Measurements from ENCODE around the gene PPFIA2. TPM values are rescaled to one million over a fixed set of nuclear protein-coding genes. Genes with fewer than 3 reads are reported as not detected.

The PPFIA2 gene
- total and polyA plus RNA-seq, 9 of the 15 experiments (the other 6 are each of a cell fraction or from before 2014, with no cell fraction given), result not detected

GRCh38 chr12:81245458-81245857, 513.7 kb downstream of the PPFIA2 start:
- WGBS (ENCODE audit: insufficient coverage, low coverage, missing lambda C conversion rate), result 3% methylated on average over 2 of the region's 2 CpGs
- Histone ChIP-seq H3K4me3 (no peak overlapping the region), H3K9me3 (replicated peaks; ENCODE audit: control insufficient read depth, insufficient read depth, low read depth, low read length) (no peaks in the 10 kb centered on the region), H4K20me1 (replicated peaks; ENCODE audit: control insufficient read depth, insufficient read depth, low read length) (no peaks in the 10 kb centered on the region), H3K9me1 (ENCODE audit: control insufficient read depth, insufficient read depth, low read length) (no peaks in the 10 kb centered on the region), H3K27me3 (ENCODE audit: control insufficient read depth in 2 of 2, insufficient read depth in 2 of 2, low read length in 2 of 2) (no peaks in the 10 kb centered on the region), H3K36me3 (ENCODE audit: control insufficient read depth, insufficient read depth, low read length) (no peaks in the 10 kb centered on the region), H3K79me2 (ENCODE audit: control insufficient read depth, insufficient read depth, low read length) (no peaks in the 10 kb centered on the region), H2AFZ (ENCODE audit: low read depth, low read length) (no peak overlapping the region), H3K27ac (ENCODE audit: extremely low read depth, low read depth, low read length) (no peak overlapping the region), H3K9ac (ENCODE audit: insufficient read depth in 1 of 2, low read depth in 2 of 2, low read length in 2 of 2) (no peak overlapping the region), H3K4me2 (ENCODE audit: insufficient read depth, low read length) (no peak overlapping the region), H3K4me1 (replicated peaks in 1 of 2; ENCODE audit: control insufficient read depth in 2 of 2, insufficient read depth in 2 of 2, low read length in 2 of 2) (no peaks in the 10 kb centered on the region)
- CTCF ChIA-PET (ENCODE audit: low intra/inter-chr PET ratio), result no interaction called here
- ATAC-seq (no peak), DNase-seq (ENCODE audit: extremely low read depth in 1 of 4, low spot score in 3 of 4) (no peak), FAIRE-seq (no peak)
- in situ Hi-C loops (cut with MboI) (no loop called here), intact Hi-C loops (cut with micrococcal nuclease) (no loop called here)
- TF ChIP-seq THRB (CRISPR knock-in tag; conservative IDR thresholded peaks at IDR 0.05), result no peak
- TF ChIP-seq, protein P1, sequence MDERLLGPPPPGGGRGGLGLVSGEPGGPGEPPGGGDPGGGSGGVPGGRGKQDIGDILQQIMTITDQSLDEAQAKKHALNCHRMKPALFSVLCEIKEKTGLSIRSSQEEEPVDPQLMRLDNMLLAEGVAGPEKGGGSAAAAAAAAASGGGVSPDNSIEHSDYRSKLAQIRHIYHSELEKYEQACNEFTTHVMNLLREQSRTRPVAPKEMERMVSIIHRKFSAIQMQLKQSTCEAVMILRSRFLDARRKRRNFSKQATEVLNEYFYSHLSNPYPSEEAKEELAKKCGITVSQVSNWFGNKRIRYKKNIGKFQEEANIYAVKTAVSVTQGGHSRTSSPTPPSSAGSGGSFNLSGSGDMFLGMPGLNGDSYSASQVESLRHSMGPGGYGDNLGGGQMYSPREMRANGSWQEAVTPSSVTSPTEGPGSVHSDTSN (CRISPR knock-in tag; IDR thresholded peaks at IDR 0.05; ENCODE audit: low read depth), result no peak
- TF ChIP-seq, protein P1 (tag; conservative IDR thresholded peaks at IDR 0.05; ENCODE audit: low read depth), result no peak
- TF ChIP-seq HNRNPK (IDR thresholded peaks at IDR 0.05; ENCODE audit: low read depth, low read length, poor library complexity, severe bottlenecking), result no peak
- TF ChIP-seq NFRKB (IDR thresholded peaks at IDR 0.05; ENCODE audit: low read depth), result no peak
- no peak for TF ChIP-seq YY1 (IDR thresholded peaks at IDR 0.05; ENCODE audit: borderline replicate concordance in 1 of 3, control insufficient read depth in 1 of 3, extremely low read depth in 1 of 3, insufficient read depth in 3 of 3, insufficient read length in 1 of 3, insufficient replicate concordance in 2 of 3, low read depth in 1 of 3, low read length in 2 of 3)
- TF ChIP-seq ELK3 (CRISPR knock-in tag; IDR thresholded peaks at IDR 0.05), result no peak
- POLR2A ChIA-PET, result no interaction called here
- BruUV-seq (replicated peaks), result no TSS peak
